ENCODE data around the gene SLC48A1. TPM values are rescaled to one million over a fixed set of nuclear protein-coding genes. Genes with fewer than 3 reads are reported as not detected.

SLC48A1 gene
- total RNA-seq, 1 donor from 2014 or later: 5.1 TPM

- DNase-seq (ENCODE audit: low spot score): peak; percentile 51
These were observed 28.9 kb upstream of the SLC48A1 start for GRCh38 chr12:47744005-47744651.

- no peak for DNase-seq (ENCODE audit: low spot score)
These were observed 28.1 kb upstream of the SLC48A1 start for GRCh38 chr12:47744778-47745436.

- DNase-seq (ENCODE audit: low spot score): no peak
These were observed 27.5 kb upstream of the SLC48A1 start for GRCh38 chr12:47745485-47746041.

- no peak for DNase-seq (ENCODE audit: low spot score)
These were observed 27.0 kb upstream of the SLC48A1 start for GRCh38 chr12:47746073-47746472.

- DNase-seq (ENCODE audit: low spot score): no peak
These were observed 26.5 kb upstream of the SLC48A1 start for GRCh38 chr12:47746523-47746922.

GRCh38 chr12:47747126-47747525, 25.9 kb upstream of the SLC48A1 start:
- DNase-seq (ENCODE audit: low spot score): no peak

- DNase-seq (ENCODE audit: low spot score): no peak
These were observed 25.2 kb upstream of the SLC48A1 start for GRCh38 chr12:47747596-47748506.

GRCh38 chr12:47748507-47748828, 24.6 kb upstream of the SLC48A1 start:
- no peak for DNase-seq (ENCODE audit: low spot score)

- DNase-seq (ENCODE audit: low spot score): no peak
These were observed 24.1 kb upstream of the SLC48A1 start for GRCh38 chr12:47748899-47749298.

- no peak for DNase-seq (ENCODE audit: low spot score)
These were observed 22.7 kb upstream of the SLC48A1 start for GRCh38 chr12:47750229-47750798.

- no peak for DNase-seq (ENCODE audit: low spot score)
These were observed 22.0 kb upstream of the SLC48A1 start for GRCh38 chr12:47750916-47751470.

GRCh38 chr12:47751561-47751960, 21.5 kb upstream of the SLC48A1 start:
- DNase-seq (ENCODE audit: low spot score): no peak

- DNase-seq (ENCODE audit: low spot score): no peak
These were observed 20.9 kb upstream of the SLC48A1 start for GRCh38 chr12:47752121-47752520.

GRCh38 chr12:47752552-47752951, 20.5 kb upstream of the SLC48A1 start:
- no peak for DNase-seq (ENCODE audit: low spot score)

- DNase-seq (ENCODE audit: low spot score): peak; percentile 61
These were observed 19.7 kb upstream of the SLC48A1 start for GRCh38 chr12:47753021-47754001.

GRCh38 chr12:47754126-47754525, 18.9 kb upstream of the SLC48A1 start:
- no peak for DNase-seq (ENCODE audit: low spot score)

GRCh38 chr12:47754881-47755280, 18.2 kb upstream of the SLC48A1 start:
- no peak for DNase-seq (ENCODE audit: low spot score)

GRCh38 chr12:47755655-47756562, 17.1 kb upstream of the SLC48A1 start:
- no peak for DNase-seq (ENCODE audit: low spot score)

GRCh38 chr12:47757364-47757839, 15.6 kb upstream of the SLC48A1 start:
- DNase-seq (ENCODE audit: low spot score): no peak

All from umbilical cord (tissue), 2 donors.